Stimulated activated CD4-positive, alpha-beta T cell treated with anti-CD3 and anti-CD28 coated beads, Interleukin-2, amount 100 ng/mL, for 4 hours (primary cell): ENCODE results near the gene TBC1D14.

Source experiments
- DNase-seq: peaks from one replicate; pipeline ENCODE4 v3.0.0-alpha.2; 2020; ENCODE audit warnings: low read depth

Gene TBC1D14

DNA sequence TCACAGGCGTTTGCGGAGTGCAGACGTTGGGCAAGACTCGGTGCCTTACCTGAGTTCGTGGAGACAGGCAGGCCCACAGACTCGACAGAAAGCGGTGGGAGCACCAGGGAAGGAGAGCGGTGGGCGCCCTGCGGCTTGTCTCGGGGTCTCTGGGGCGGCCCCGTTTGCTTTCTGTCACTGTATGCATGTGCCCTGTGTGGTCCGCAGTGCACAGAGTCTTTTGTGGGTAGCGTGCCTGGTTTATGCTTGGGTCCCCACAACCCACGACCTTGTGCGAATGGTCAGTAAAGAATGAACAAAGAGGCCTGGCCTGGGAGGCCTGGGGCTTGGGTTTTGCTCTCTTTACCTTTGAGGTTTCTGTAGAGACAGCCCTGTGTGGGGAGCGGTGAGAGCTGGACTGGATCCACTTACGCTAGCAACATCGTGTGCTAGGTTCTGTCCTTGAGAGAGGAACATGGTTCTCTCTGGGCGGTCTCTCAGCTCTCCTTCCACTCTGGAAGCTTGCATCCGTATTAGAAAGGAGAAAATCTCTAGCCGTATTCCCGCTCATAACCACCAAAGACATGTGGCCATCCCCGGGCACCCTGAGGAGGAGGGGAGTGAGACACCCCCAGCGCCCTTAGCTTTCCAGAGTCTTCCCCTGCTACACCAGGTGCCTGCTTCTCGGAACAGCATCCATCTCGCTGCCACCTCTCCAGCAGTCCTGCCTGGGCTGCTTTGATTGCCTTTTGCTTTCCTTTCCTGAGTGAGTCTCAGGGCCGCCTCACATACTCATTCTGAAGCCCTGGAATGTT is 134.7 kb downstream of the TBC1D14 start:
- no peak for DNase-seq

GRCh38 chr4:7045553-7045952 is 135.9 kb downstream of the TBC1D14 start:
- DNase-seq: no peak

DNA sequence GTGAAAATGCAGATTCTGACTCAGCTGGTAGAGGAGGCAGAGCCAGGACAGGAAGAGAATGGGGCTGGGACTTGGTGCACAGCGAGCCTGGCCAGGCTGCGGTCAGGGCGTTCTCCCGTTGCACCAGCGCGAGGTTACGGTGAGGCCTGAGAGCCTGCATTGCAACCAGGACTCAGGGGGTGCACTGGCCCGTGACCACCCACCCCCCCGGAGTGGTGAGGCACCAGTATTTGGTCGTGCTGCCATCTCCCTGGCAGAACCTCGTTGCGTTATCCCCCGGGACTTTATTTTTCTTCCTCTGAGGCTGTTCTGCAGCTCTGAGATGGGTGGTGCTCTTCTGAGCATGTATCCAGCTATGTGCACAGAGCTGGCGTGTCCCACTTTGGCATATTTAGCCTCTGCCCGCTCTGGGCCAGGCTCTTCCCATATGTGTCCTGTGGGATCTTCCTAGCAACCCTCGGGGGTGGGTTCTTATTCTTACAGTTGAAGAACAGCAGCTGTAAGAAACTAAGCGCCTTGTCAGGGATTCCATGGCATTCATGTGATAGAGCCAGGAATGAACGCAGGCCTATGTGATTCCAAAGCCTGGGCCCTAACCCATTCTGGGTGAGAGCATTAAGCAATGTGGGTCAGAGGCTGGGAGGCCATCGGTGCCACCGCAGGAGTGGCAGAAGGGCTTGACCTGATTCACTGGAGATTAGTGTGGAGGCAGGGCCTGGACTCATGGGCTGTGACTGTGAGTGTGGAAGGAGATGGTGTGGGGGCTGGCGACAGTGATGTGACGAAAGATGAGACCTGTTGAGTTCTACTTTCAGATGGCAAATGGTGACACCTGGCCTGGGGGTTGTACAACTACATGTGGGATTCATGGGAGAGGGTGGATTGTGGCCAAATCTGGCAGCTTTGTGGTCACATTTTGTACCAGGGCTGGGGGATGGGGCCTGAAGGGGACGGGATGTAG is 136.6 kb downstream of the TBC1D14 start:
- no peak for DNase-seq

GRCh38 chr4:7046971-7047370 is 137.3 kb downstream of the TBC1D14 start:
- no peak for DNase-seq

DNA sequence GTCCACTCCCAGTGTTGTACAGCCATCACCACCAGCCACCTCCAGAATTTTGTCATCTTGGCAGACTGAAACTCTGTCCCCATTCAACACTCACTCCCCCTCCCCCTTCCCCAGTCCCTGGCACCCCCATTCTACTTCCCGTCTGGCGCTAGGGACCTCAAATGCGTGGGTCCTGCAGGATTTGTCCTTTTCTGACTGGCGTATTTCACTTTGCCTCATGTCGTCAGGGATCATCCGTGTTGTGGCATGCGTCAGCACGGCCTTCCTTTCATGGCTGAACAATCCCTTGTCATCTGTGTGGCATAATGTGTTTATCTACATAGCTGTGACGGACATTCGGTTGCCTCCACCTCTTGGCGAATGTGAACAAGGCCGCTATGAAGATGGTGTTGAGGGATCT is 139.0 kb downstream of the TBC1D14 start:
- DNase-seq: no peak

DNA sequence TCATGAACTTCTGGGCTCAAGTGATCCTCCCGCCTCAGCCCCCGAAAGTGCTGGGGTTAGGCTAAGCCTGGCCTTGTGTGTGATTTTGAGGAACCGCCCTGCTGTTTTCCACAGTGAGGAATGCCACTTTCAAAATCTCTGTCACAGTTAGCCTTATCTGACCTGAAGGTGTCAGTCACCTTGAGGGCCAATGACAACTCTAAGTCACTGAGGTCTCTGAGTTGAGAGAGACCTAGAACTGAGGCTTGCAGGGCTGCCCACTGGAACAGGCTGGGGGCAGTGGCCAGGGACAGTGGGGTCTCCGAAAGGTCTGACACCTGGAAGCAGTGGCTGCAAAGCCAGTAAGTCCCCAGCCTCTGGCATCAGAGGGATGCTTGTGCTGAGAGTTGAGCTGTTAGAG is 139.7 kb downstream of the TBC1D14 start:
- no peak for DNase-seq

DNA sequence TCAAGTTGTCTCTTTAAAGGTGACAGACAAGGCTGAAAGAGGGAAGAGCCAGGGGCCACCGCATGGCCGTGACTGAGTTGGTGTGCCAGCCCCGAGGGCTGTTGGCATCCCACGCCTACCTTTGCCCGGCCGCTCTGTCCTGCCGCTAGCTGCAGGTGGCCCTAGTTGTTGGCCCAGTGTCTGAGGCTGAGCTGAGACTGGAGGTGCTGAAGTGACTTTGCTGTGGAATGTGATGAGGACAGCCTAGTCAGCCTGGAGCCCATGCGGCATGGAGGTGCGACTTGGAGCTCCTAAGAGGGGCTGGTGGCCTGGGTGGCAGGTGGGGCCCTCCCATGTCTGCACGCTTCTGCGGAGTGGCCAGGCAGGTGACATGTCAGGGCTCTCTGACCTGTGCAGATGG is 140.1 kb downstream of the TBC1D14 start:
- no peak for DNase-seq

DNA sequence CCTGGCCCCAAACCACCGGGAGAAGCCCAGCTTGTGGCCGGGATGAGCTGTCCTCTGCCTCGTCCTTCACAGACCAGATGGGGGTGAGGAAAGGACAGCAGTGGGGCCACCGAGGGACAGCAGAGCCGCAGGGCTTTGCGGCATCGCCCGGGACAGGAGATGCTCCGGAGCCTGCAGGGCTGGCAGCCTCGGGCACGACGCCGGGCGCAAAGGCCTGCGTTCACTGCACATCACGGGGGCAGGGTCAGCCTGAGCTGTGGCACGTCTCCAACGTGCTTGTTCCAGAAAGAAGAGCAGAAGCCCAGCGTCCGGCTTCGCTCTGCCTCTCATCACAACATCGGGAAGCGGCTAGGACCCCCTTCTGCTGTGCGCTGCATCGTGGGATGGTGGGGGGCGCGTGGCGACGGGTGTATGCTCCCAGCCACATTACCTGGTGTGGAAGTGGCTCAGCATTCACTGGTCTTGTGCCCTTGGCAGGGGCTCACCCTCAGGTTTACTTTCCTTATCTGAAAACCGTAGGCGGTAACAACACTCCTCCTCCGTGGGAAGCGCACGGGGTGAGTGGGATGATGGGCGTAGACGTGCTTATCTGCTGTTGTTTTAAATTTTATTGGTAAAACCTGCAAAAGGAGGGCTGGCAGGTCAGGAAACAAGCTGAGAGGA is 141.0 kb downstream of the TBC1D14 start:
- no peak for DNase-seq

DNA sequence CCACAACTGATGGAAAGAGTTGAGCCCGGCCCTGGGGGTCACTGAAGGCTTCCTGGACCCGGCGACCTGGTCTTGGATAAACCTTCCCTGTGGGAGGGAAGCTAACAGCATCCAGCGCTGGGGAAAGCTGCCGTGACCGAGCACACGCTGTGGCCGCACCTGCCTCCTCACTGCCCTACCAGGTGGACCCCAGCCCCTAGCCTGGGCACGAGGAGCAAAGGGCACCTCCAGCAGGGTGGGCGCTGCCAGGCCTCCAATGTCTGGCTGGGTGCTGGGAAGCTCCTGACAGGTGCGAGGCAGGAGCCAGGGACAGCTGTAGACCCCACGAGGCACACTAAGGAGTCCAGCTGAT is 141.5 kb downstream of the TBC1D14 start:
- no peak for DNase-seq

GRCh38 chr4:7051905-7052304 is 142.3 kb downstream of the TBC1D14 start:
- DNase-seq: no peak

- no peak for DNase-seq
These were observed 142.7 kb downstream of the TBC1D14 start for GRCh38 chr4:7052313-7052712.

DNA sequence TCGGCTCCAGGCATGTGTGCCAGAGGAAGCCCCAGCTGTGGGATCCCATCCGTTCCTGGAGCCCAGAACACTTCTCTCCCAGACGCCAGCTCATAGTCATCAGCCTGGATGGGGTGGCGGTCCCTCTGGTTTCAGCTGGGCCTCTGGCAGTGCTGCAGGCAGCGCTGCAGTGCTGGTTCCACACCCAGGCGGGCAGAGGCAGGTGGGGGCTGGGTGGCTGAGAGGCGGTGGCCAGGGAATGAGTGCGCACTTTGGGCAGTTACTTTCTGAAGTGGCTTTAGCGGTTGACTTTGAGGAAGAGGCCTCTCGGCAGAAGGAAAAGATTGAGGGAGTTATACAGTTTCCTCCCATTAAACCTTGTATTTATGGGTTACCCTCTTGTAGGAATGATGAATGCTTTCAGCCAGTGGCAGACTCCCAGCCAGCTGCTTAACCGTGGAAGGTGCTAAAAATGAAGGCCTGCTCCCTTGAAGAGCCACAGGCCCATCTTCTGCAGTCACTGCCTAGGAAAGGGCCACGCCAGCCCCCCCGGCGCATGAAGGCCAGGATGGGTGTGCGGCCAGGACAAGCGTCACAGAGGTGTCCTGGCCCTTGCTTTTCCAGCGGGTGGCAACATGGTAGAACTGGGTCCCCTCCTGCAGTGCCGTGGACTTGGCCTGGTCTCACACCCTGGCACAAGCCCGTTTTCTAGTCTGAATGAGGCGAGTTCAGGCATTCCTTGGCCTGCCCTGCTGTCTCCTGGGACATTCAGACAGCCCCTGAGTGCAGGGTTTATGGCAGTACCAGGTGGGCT is 143.5 kb downstream of the TBC1D14 start:
- DNase-seq: no peak

DNA sequence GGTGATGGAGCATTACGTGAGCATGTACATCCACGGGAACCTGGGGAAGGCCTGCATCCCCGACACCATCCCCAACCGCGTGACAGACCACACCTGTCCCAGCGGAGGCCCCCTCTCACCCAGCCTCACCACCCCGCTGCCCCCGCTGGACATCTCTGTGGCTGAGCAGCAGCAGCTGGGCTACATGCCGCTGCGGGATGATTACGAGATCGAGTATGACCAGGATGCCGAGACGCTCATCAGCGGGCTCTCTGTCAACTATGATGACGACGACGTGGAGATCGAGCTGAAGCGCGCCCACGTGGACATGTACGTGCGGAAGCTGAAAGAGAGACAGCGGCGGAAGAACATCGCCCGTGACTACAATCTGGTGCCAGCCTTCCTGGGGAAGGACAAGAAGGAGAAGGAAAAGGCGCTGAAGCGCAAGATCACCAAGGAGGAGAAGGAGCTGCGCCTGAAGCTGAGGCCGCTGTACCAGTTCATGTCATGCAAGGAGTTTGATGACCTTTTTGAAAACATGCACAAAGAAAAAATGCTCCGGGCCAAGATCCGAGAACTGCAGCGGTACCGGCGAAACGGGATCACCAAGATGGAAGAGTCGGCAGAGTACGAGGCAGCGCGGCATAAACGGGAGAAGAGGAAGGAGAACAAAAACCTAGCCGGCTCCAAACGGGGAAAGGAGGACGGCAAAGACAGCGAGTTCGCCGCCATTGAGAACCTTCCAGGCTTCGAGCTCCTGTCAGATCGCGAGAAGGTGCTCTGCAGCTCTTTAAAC is 144.7 kb downstream of the TBC1D14 start:
- DNase-seq: no peak

DNA sequence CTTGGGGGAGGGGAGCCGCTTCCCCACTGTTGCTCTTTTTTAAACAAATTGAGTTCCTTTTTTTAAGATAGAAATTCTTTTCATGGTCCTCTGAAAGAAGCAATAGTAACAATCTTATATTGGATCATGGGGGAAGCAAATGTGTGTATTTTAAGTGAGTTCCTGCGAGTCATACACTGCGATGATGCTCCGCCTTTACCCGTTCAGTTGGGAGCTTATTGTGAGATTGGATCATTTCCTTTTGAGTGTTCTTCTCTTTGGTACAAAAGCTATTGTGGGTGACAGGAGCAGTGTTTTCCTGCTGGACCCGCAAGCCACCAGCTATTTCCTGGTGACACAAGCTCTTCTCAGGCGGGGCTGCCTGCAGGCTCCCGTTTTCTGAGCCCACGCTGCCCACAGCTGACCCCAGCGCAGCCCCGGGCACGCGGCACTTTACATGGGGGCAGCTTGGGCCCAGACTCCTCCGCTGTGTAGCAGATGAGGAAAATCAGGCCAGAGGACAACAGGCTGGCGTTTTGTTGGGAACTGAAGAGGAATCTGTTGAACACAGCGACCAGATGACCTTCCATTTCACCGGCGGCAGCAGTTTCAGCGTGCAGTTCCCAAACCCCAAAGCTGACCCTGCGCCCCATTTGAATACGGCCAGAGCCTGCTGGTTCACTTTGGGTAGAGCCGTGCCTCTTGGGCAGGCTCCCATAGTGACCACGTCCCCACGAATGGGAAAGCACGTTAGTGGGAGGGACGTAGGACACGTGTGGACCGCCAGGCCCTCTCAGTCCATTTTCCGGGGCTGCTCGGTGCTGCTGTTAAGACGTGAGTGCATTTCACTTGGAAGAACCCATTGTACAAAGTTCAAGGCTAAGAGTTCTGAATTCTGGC is 145.7 kb downstream of the TBC1D14 start:
- no peak for DNase-seq

DNA sequence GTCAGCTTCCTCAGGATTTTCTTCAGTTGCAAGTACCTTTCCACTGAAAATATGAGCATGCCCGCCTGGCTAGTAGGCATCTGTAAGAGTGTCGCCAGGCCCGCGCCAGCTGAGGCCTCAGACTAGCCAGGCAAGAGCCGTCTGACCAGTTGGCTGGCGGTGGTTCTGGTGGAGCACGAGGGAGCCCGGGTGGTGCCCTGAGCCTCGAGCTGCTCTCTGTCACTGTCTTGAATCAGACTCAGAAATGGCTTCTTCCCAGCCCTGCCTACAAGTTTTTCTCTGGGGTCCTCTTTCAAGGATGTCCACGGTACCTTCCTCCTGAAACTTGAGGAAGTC is 146.3 kb downstream of the TBC1D14 start:
- DNase-seq: no peak

GRCh38 chr4:7058792-7059191 is 149.2 kb downstream of the TBC1D14 start:
- DNase-seq: no peak

- DNase-seq: no peak
These were observed 150.0 kb downstream of the TBC1D14 start for GRCh38 chr4:7059662-7060061.

- DNase-seq: no peak
These were observed 150.9 kb downstream of the TBC1D14 start for GRCh38 chr4:7060346-7061150.

DNA sequence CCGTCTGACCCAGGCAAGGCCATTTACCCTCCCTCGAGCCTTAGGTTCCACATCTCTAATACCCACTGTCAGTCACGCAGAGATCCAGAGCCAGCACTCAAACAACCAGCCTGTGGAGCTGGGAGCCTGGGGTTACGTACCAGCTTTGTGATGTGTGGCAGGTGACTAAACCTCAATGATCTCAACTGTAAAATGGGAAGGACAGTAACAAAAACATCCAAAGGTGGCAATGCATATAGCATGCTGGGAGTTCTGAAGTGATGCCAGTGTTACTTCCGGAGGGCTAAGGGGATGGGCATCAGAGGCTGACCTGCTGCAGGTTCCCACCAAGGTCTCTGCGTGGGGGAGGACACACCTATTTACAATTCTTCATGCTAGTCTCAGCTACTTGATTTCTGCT is 152.2 kb downstream of the TBC1D14 start:
- DNase-seq: no peak
